ENCODE results near the gene PNPLA5.

The PNPLA5 gene

DNA sequence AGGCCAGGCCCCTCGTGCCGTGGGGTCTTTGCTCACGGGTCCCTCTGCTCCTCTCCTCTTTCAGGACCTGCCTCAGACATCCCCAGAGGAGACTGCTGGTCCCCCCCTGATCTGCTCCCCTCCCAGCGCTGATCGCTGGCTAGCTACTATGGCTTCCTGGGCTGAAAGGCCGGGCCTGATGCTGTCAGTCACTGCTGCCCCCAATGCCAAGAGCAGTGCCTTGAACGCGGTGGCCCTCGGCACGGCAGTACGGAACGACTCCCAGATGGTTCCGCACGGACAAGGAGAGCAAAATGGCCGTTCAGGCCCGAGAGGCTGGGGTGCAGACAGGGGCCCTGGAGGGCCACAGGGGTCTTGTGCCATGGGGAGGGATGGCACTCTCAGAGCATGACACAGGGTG lies 51.0 kb downstream of the PNPLA5 start:
- no peak for DNase-seq (ENCODE audit: low spot score)
- in situ Hi-C loops (cut with MboI; ENCODE audit: low sequenced_read_pairs, unreplicated experiment): no loop called here
- TF ChIP-seq, protein P1, sequence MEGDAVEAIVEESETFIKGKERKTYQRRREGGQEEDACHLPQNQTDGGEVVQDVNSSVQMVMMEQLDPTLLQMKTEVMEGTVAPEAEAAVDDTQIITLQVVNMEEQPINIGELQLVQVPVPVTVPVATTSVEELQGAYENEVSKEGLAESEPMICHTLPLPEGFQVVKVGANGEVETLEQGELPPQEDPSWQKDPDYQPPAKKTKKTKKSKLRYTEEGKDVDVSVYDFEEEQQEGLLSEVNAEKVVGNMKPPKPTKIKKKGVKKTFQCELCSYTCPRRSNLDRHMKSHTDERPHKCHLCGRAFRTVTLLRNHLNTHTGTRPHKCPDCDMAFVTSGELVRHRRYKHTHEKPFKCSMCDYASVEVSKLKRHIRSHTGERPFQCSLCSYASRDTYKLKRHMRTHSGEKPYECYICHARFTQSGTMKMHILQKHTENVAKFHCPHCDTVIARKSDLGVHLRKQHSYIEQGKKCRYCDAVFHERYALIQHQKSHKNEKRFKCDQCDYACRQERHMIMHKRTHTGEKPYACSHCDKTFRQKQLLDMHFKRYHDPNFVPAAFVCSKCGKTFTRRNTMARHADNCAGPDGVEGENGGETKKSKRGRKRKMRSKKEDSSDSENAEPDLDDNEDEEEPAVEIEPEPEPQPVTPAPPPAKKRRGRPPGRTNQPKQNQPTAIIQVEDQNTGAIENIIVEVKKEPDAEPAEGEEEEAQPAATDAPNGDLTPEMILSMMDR (IDR thresholded peaks at IDR 0.05; ENCODE audit: borderline replicate concordance, control extremely low read depth, extremely low read depth, insufficient read depth, missing control alignments): no peak

- TF ChIP-seq, protein P1 (IDR thresholded peaks at IDR 0.05; ENCODE audit: borderline replicate concordance, control extremely low read depth, extremely low read depth, insufficient read depth, missing control alignments): no peak
- no peak for DNase-seq (ENCODE audit: low spot score)
- in situ Hi-C loops (cut with MboI; ENCODE audit: low sequenced_read_pairs, unreplicated experiment): no loop called here
Measured at GRCh38 chr22:43840431-43840830, 51.4 kb downstream of the PNPLA5 start.

DNA sequence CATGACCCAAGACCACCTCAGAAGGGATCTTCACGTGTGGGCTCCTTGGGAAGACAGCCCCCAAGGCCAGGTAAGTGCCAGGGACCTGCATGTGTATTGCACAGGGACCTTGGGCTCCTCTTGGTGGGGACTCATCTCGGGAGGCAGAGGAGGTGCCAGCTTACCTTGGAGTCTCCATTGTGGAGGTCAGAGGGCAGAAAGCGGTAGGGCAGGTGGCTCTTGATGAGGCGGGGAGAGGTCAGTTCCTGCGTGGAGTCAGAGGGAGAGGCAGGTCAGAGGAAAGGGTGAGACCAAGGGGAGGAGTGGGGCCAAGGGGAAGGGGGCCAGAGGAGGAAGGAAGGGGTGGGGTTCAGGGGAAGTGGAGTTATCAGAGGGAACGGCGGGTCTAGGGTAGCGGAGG lies 52.0 kb downstream of the PNPLA5 start:
- TF ChIP-seq, protein P1 (IDR thresholded peaks at IDR 0.05; ENCODE audit: borderline replicate concordance, control extremely low read depth, extremely low read depth, insufficient read depth, missing control alignments): no peak
- no peak for DNase-seq (ENCODE audit: low spot score)
- in situ Hi-C loops (cut with MboI; ENCODE audit: low sequenced_read_pairs, unreplicated experiment): no loop called here

DNA sequence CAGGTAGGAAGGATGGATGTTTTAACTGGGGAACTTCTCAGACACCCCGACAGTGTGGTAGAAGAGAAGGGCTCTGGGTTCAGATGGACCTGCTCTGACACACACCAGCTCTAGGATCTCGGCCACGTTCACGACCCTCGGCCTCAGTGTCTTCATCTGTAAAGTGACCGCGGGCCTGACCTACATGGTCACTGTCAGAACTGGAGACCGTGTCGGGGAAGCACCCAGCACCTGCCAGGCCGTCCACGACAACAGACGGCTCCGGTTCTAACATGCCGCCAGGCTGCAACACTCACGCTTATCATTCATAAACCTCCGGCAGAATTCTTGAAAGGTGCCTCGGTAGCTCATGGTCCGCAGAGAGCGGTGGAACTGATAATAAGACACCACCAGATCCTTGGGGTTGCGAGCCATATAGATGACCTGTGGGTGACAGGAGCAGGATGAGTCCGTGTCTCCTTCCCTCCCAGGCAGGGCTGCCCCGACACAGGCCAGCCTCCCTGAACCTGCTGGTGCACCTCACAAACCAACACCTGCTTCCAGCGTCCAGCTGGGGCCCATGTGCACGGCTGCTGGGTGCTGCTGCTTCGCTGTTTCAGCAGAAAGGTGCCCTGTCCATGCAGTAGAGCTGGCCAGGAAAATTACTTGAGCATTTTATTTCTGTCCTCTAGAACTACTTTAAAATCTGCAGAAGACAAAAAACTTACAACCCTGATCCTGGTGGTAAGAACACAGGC lies 53.1 kb downstream of the PNPLA5 start:
- TF ChIP-seq, protein P1 (IDR thresholded peaks at IDR 0.05; ENCODE audit: borderline replicate concordance, control extremely low read depth, extremely low read depth, insufficient read depth, missing control alignments): no peak
- in situ Hi-C loops (cut with MboI; ENCODE audit: low sequenced_read_pairs, unreplicated experiment): no loop called here
- DNase-seq (ENCODE audit: low spot score): no peak

DNA sequence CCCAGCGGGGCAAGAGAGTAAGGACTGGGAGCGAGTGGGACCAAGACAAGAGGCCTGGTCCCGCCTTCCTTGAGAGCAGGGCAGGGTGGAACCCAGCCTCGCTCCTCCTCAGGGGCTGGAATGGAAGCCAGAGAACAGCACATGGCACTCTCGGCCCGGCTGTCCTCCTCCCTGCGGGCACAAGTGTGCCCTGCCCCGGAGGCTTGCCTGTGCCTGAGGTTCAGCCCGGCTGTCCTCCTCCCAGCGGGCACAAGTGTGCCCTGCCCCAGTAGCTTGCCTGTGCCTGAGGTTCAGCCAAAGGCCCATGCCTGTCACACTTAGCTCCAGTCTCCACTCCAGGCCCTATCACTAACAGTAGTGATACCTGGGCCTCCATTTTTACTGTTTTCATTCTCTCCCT lies 53.7 kb downstream of the PNPLA5 start:
- TF ChIP-seq, protein P1 (IDR thresholded peaks at IDR 0.05; ENCODE audit: borderline replicate concordance, control extremely low read depth, extremely low read depth, insufficient read depth, missing control alignments): no peak
- in situ Hi-C loops (cut with MboI; ENCODE audit: low sequenced_read_pairs, unreplicated experiment): no loop called here
- no peak for DNase-seq (ENCODE audit: low spot score)

DNA sequence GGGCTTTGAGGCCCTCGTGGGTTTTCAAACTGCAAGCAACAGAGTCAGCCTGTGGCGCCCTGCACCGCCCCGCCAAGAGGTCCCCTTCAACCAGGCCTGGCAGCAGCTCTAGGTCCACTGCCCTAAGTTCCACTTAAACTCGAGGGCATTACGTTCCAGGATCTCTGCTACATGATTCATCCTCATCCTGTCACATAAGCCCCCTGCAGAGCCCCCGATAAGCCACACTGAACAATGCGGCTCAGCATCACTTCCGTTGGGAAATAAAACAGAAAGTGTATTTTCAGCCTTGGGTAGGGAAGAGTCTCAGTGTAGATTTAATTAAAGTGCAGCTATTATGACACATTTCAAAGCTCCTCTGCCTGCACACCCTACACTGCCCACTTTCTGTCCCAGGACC lies 54.1 kb downstream of the PNPLA5 start:
- TF ChIP-seq, protein P1 (IDR thresholded peaks at IDR 0.05; ENCODE audit: borderline replicate concordance, control extremely low read depth, extremely low read depth, insufficient read depth, missing control alignments): no peak
- no peak for DNase-seq (ENCODE audit: low spot score)
- in situ Hi-C loops (cut with MboI; ENCODE audit: low sequenced_read_pairs, unreplicated experiment): no loop called here

All from GM13976 (cell line).